ENCODE measurements around the gene SPOPL.

Gene SPOPL

DNA sequence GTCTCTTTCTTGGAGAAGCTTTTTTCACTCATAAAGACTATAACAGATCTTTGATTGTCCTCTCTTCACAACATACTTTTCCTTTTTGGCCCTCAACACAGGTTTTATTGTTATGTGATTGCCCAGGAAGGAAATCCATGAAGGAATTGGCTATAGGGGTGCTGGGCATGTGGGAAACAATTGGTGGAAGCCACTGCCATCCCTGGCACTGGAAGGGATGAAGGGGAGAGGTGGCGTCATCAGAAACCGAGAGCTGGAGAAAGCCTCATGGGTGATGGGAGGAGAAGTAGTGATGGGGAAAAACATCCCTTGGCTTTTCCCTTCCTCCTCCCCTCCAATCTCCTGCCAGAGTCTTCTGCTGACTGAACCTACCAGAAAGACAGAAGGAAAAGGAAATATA, 106.2 kb downstream of the SPOPL start:
- no peak for DNase-seq

DNA sequence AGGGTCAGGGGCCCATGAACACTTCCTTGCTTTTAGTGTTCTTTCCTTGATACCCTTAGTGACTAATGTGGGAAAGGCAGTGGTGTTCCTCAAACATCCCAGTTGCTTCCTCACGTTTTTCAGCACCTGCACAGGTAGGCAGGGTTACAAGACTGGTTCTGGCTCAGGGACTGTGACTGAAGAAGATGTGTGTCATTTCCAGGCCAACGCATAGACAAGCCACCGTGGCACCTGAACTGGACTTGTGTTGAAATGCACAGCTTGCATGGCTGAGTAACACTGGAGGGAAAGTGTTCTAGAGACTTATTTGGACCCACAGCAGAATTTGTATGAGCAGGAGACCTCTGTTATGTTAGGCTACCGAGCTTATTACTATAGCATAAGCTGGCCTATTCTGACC, 107.9 kb downstream of the SPOPL start:
- DNase-seq = no peak

DNA sequence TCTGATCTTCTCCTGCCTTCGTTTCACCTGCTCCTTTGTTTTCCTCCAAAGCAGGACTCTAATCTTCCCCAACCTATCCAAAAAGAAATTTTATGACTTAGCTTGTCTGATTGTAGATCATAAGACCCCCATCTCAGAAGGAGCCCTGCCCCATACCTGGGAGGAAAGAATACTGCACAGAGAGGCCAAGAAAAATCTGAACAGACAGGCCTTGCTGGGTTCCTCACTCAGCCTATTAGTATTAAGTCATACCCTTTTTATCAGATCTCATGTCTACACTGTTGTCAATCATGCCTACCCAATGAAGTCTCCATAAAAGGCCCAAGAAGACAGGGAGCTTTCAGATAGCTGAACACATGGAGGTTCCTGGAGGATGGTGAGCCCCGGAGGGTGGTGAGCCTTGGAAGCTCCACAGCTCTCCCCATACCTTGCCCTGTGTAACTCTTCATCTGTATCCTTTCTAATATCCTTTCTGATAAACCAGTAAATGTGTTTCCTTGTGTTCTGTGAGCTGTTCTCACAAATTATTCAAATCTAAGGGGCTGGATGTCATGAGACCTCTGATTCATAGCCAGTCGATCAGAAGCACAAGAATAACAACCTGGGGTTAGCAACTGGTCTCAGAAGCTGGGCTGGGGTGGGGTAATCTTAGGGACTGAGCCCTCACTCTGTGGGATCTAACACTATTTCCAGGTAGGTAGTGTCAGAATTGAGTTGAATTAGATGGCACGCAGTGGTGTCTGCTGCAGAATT, 108.8 kb downstream of the SPOPL start:
- DNase-seq = no peak

DNA sequence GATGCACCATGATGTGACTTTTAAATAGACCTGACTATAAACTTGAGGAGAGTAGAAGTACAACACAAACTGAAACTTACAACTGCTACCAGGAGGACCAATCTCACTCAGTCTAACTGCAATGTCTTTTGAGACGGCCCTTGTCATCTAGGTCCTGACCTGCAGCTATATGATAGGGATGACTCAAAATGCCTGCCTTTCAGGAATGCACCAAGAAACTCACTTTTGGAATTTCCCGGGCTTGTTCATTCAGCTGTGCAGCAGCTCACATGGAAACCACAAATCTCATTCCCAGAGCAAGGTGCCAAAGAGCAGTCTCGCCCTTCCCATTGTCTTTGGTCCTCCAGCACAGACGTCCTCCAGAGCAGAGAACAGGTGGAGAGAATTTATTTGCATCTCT, 113.7 kb downstream of the SPOPL start:
- DNase-seq = peak; percentile 92

DNA sequence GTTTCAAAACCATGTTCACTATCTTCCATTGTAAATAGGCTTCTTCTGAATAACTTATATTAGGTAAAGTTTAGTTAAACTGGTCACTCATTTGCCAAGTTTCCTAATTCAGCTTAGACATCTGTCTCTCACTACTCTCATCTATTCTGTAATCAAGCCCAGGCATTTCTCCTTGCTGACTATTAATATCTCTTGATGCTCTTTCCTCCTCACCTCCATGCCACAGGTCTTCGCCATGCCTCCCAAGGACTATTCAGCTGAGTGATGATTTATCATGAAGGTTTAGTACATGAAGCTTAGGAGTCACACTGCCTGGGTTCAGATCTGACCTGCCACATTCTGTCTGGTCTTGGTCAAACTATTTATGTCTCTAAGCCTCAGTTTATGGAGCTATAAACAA, 115.5 kb downstream of the SPOPL start:
- DNase-seq = no peak

DNA sequence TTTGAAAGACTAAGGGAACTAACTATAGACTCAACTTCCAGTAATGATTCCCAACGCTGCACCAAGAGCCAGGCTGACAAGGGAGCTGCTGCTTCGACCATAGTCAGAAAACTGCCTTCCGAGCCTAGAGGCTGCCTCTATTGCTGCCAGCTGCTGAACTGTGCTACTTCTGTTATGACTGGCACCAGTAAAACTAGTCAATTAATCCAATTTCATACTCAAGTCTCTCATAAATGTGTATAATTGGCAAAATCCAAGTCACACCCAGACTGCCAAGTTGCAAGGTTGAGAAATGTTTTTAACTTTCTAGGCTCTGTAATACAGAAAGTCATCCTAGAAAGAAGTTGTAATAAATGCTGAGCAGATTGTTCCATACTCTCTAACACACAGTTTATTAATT, 117.4 kb downstream of the SPOPL start:
- no peak for DNase-seq

DNA sequence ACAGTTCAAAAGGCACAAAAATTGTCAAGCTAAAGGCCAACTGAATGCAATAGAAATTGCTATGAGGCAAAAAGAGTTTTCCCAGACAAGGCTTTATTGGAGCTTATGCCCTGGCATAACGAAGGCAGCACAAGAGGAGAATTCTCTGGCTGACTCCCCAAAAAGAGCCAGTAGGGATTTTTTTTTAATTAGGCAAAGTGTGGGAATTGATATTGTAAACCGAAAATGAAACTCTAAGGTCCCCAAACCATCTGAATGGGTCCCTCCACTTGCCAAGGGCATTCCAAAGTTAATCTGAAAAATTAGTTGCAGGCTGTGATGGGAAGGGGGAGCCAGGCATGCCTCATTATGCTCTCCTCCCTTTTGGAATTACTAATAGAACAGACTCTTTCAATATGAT, 118.9 kb downstream of the SPOPL start:
- DNase-seq = no peak

DNA sequence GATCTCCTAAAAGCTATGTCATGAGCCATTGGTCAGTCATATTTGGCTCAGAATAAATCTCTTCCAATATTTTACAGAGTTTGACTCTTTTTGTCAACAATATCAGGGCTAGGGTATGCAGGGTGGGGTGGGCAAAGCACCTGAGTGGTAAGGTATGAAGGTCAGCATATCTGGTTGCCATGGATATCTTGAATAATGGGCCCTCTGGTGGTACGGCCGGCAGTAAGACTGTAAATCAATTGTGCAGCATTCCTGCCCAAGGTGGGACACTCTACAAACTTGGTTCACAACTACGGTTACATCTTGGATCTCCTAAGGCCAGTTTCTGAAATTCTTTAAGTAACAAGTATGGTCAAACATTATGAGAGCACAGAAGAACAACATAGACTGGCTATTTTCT, 119.6 kb downstream of the SPOPL start:
- DNase-seq = no peak

DNA sequence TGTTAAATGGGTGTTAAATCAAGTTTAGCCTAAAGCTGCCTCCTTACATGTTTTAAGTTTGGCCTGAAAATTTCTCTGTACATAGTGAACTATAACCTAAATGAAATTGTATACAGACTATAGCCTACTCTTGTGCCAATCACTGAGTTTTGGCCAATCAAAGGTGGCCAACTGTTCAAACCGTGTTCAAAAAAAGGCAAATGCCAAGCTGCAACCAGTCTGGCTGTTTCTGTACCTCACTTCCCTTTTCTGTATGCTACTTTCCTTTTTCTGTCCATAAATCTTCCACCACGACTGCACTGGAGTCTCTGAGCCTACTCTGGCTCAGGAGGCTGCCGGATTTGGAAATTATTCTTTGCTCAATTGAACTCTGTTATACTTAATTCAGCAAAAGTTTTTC, 121.0 kb downstream of the SPOPL start:
- no peak for DNase-seq
